HG02610 (cell line): ENCODE results near the gene ANKLE2.
"Not testable (repeated sequence)": the region's sequence is repeated elsewhere in the genome, so short reads cannot be mapped to it uniquely, and the experiment has no call there.

Experiments used
- ATAC-seq: cut with Tn5 transposase; IDR thresholded peaks from one replicate; pipeline ENCODE4 v1.9.1; 2021; ENCODE audit warnings: mild to moderate bottlenecking, moderate library complexity; ENCODE audit not compliant: unreplicated experiment

ANKLE2 gene

GRCh38 chr12:132692030-132692429 lies 69.6 kb downstream of the ANKLE2 start:
- not testable (repeated sequence) for ATAC-seq

- ATAC-seq = no peak
Measured at GRCh38 chr12:132690112-132690511, 71.5 kb downstream of the ANKLE2 start.

GRCh38 chr12:132689227-132689626 lies 72.4 kb downstream of the ANKLE2 start:
- ATAC-seq = no peak

- ATAC-seq = peak; percentile 96
Measured at GRCh38 chr12:132687211-132688164, 74.1 kb downstream of the ANKLE2 start, which contains the start of the genes POLE and PXMP2. TSS of gene POLE (minus strand) at chr12:132687342. CDS start at chr12:132687315, 27 bp downstream. TSS of gene PXMP2 (plus strand) at chr12:132687587. CDS start at chr12:132687671, 84 bp downstream.

GRCh38 chr12:132686825-132687210 lies 74.8 kb downstream of the ANKLE2 start:
- ATAC-seq = peak; percentile 40

GRCh38 chr12:132685400-132685799 lies 76.2 kb downstream of the ANKLE2 start:
- no peak for ATAC-seq

- ATAC-seq = no peak
Measured at GRCh38 chr12:132677492-132677891, 84.1 kb downstream of the ANKLE2 start.

GRCh38 chr12:132675757-132676432 lies 85.7 kb downstream of the ANKLE2 start:
- no peak for ATAC-seq
